Breast epithelium (tissue), 3 donors: ENCODE data around the gene CMTM4.

ENCODE experiments used
- CTCF ChIP-seq, 3 donors: fragments of 450-650 bp; IDR thresholded peaks; one replicate each; pipeline ENCODE4 v1.5.1; 2016 to 2017; ENCODE audit warnings: antibody characterized with exemption in 3 of 3, mild to moderate bottlenecking in 3 of 3, moderate library complexity in 3 of 3
- POLR2A ChIP-seq: fragments of 450-650 bp; IDR thresholded peaks from one replicate; pipeline ENCODE4 v1.6.1; 2016; ENCODE audit warnings: antibody characterized with exemption, mild to moderate bottlenecking, moderate library complexity
- POLR2AphosphoS5 ChIP-seq, 3 donors: sonication (generic); formaldehyde crosslinking; IDR thresholded peaks; one replicate each; pipeline ENCODE4 v1.6.1; 2017; ENCODE audit warnings: antibody characterized with exemption in 3 of 3

GRCh38 chr16:66677179-66677578, 19.4 kb downstream of the CMTM4 start:
- no peak for TF ChIP-seq CTCF (IDR thresholded peaks at IDR 0.05)
- TF ChIP-seq POLR2AphosphoS5 (IDR thresholded peaks at IDR 0.05), result no peak
- TF ChIP-seq POLR2A, result no peak
